Neutrophil (primary cell): Measurements from ENCODE around the gene RGS13.

Source experiments
- H3K27ac ChIP-seq: fragments of 200-600 bp; sonication (generic); 2 replicates; pipeline ENCODE4 v1.5.1; 2016; ENCODE audit warnings: mild to moderate bottlenecking, moderate library complexity
- H3K27me3 ChIP-seq: fragments of 200-600 bp; sonication (generic); 2 replicates; pipeline ENCODE4 v1.6.0; 2016; ENCODE audit warnings: mild to moderate bottlenecking
- H3K36me3 ChIP-seq: fragments of 200-600 bp; sonication (generic); 2 replicates; pipeline ENCODE4 v1.5.1; 2017
- H3K4me1 ChIP-seq, 2 experiments: fragments of 200-600 bp in 1 of 2; sonication (generic) in 1 of 2; 1 replicate in 1 of 2; 2 replicates in 1 of 2; pipeline versions ENCODE4 v1.5.1 to v1.6.1; 2013 to 2016; ENCODE audit warnings: low read depth in 1 of 2, low read length in 1 of 2, mild to moderate bottlenecking in 1 of 2, moderate library complexity in 1 of 2; ENCODE audit not compliant: control insufficient read depth in 1 of 2, insufficient read depth in 1 of 2
- H3K4me3 ChIP-seq, 2 experiments: fragments of 200-600 bp in 1 of 2; sonication (generic) in 1 of 2; 1 replicate in 1 of 2; 2 replicates in 1 of 2; pipeline ENCODE4 v1.5.1; 2013 to 2016; ENCODE audit warnings: low read depth in 1 of 2, low read length in 1 of 2, mild to moderate bottlenecking in 1 of 2, moderate library complexity in 1 of 2
- H3K9me3 ChIP-seq: fragments of 200-600 bp; sonication (generic); 2 replicates; pipeline ENCODE4 v1.5.1; 2016
- CTCF ChIP-seq: fragments of 200-600 bp; sonication (generic); IDR thresholded peaks from 2 replicates; pipeline ENCODE4 v1.5.1; 2016; ENCODE audit warnings: antibody characterized with exemption

Gene RGS13

GRCh38 chr1:192707978-192708547, 72.1 kb downstream of the RGS13 start:
- peaks cover 34 to 66% of the 10 kb centered on the region in 2 experiments for H3K4me1 ChIP-seq
- no peaks in the 10 kb centered on the region for H3K9me3 ChIP-seq
- H3K4me3 ChIP-seq = peak overlapping the region in 1 of 2 experiments; percentile 2
- no peaks in the 10 kb centered on the region for H3K36me3 ChIP-seq
- TF ChIP-seq CTCF = no peak
- no peaks in the 10 kb centered on the region for H3K27me3 ChIP-seq
- H3K27ac ChIP-seq = peak overlapping the region; percentile 83

- H3K36me3 ChIP-seq = no peaks in the 10 kb centered on the region
- H3K4me1 ChIP-seq = peaks cover 30 to 60% of the 10 kb centered on the region in 2 experiments
- TF ChIP-seq CTCF = no peak
- no peaks in the 10 kb centered on the region for H3K27me3 ChIP-seq
- no peaks in the 10 kb centered on the region for H3K9me3 ChIP-seq
- peak overlapping the region; percentile 83 for H3K27ac ChIP-seq
- no peak overlapping the region for H3K4me3 ChIP-seq
Measured at GRCh38 chr1:192709544-192709943, 73.6 kb downstream of the RGS13 start.
